H54 (cell line): ENCODE data around the gene PLD6.

Experiments used
- DNase-seq: peaks from one replicate; pipeline ENCODE4 v3.0.0; 2011; ENCODE audit warnings: low spot score, mixed read lengths; ENCODE audit not compliant: insufficient read length
- FAIRE-seq: peaks from 3 replicates; lab custom pipeline; 2011; peaks lifted over from hg19 to GRCh38; lab: Jason Lieb, UNC
- POLR2A ChIP-seq: IDR thresholded peaks from 2 replicates; pipeline ENCODE4 v1.6.1; 2011; ENCODE audit warnings: low read depth, mild to moderate bottlenecking, low read length

PLD6 gene

GRCh38 chr17:17183744-17184143, 22.4 kb downstream of the PLD6 start:
- TF ChIP-seq POLR2A, result no peak
- no peak for FAIRE-seq

GRCh38 chr17:17182598-17183136, 23.5 kb downstream of the PLD6 start:
- FAIRE-seq (no peak), DNase-seq (no peak)
- TF ChIP-seq POLR2A, result no peak

More at GRCh38 chr17:17183744-17184143, 22.4 kb downstream of the PLD6 start:
- DNase-seq, result no peak

DNA sequence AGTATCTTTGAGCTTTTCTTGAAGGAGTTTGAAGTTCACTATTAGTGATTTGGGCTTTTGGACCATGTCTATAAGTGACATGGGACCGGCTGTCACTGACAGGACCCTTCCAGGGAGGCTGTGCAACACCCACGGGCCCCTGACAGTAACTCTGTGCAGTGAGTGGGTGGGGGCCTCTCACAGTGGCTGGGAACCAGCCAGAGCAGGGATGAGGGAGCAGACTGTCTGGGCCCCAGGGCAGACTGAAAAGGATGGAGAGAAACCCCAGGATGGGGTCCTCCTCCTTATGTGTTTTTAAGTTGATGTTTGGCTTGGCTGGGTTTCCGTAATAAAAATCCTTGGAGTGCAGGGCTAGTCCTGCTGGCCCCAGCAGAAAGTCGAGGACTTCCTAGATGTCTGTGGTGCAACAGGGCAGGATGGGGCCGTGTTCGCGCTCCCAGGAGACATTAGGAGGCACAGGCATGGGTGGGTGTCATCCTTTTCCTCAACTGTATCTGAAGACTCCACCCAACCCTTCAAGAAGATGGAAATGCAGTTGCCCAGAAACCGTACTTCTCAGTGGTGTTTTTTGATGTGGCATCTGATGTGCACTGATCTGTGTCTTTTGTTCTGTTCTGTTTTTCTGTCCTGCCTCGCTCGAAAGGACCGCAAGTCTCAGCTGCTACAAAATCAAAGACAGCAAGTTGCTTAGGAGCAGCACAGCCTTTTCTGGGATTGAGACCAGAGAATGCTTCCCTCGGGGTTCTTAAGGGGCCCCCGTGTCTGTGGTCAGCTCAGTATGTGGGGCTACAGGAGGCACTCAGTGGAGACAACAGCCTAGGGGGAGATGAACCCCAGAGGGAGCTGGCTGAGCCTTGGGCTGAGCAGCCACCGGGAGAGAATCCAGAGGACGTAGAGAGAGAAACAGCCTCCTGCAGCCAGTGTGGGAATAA, 24.2 kb downstream of the PLD6 start:
- DNase-seq (no peak), FAIRE-seq (no peak)
- TF ChIP-seq POLR2A, result no peak

GRCh38 chr17:17180741-17181525, 25.2 kb downstream of the PLD6 start:
- no peak for FAIRE-seq
- TF ChIP-seq POLR2A, result no peak
- no peak for DNase-seq

DNA sequence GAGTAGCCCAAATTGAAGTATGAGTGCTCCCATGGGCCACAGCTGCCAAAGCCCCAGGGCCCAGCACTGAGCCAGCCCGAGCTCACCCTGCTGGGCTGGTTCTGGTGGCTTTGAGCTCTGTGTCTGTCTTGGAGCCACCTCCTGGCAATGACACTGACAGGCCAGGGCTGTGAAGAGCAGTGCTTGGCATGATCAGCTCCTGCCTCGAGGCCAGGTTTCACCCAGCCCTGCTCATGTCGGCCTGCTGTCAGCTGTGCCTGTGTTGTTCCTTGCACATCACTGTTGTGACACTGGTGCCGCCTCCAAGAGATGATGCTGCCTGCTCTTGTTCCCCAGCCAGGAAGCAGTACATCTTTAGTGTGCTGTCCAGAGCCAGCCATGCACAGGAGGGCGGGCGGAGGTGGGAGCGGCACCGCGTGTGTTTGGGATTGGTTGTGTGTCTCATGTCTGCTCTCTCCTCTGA, 26.0 kb downstream of the PLD6 start:
- TF ChIP-seq POLR2A, result no peak
- no peak for FAIRE-seq
- no peak for DNase-seq

GRCh38 chr17:17179371-17179827, 26.7 kb downstream of the PLD6 start:
- DNase-seq, result no peak
- TF ChIP-seq POLR2A, result no peak
- FAIRE-seq, result no peak

DNA sequence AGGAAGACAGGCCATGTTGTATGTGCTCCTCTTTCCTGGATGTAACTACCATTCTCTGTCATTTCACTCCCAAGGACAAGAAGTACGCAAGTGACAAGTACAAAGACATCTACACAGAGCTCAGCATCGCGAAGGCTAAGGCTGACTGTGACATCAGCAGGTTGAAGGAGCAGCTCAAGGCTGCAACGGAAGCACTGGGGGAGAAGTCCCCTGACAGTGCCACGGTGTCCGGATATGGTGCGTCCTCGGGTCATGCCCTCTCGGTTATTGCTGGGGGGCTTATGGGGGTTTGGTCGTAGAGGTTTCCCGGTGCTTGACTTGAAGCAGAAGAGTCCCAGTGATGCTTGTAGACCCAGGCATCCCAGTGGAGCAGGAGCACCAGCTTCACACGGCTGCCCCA, 29.0 kb downstream of the PLD6 start:
- TF ChIP-seq POLR2A, result no peak
- DNase-seq, result no peak
- FAIRE-seq, result no peak

GRCh38 chr17:17176341-17176740, 29.8 kb downstream of the PLD6 start:
- TF ChIP-seq POLR2A, result no peak
- FAIRE-seq (no peak), DNase-seq (no peak)

- no peak for FAIRE-seq
- no peak for TF ChIP-seq POLR2A
- DNase-seq, result no peak
Observed at GRCh38 chr17:17175917-17176316, 30.2 kb downstream of the PLD6 start.

DNA sequence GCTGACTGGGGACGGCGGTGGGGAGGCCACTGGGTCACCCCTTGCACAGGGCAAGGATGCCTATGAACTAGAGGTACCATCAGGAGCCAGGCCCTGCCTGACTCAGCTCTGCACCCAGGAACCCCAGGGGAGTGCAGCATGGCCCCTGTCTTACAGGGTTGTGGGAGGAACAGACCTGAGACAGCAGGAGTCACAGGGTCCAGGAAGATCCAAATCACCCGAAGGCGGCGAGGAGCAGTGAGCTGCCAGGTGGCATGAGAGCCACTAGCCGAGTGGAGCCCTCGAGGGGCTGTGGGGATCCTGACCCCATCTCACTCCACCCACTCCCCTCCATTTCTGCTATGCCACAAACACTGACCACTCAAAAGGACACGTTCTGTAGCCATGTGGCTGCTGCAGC, 30.8 kb downstream of the PLD6 start:
- DNase-seq, result no peak
- no peak for TF ChIP-seq POLR2A
- FAIRE-seq, result no peak

- FAIRE-seq (no peak), DNase-seq (no peak)
- no peak for TF ChIP-seq POLR2A
Observed at GRCh38 chr17:17173921-17174320, 32.2 kb downstream of the PLD6 start.

DNA sequence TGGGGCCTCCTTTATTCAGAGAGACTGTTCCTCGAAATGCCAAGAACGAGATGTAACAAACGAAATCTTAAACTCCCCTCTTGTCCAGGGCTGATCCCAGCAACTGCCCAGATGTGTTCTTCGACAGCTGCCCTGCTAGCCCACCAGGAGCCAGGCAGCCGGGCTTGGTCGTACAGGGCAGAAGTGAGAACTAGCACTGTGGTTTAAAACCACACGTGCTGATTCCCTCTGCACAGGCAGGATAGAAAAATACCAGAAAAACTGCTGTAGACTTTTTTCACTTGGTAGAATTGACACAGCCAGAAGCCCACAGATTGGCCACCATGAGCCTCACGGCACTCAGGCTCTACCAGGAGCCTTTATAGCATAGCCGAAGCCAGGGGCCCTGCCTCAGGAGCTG, 33.1 kb downstream of the PLD6 start:
- no peak for TF ChIP-seq POLR2A
- FAIRE-seq (no peak), DNase-seq (no peak)

DNA sequence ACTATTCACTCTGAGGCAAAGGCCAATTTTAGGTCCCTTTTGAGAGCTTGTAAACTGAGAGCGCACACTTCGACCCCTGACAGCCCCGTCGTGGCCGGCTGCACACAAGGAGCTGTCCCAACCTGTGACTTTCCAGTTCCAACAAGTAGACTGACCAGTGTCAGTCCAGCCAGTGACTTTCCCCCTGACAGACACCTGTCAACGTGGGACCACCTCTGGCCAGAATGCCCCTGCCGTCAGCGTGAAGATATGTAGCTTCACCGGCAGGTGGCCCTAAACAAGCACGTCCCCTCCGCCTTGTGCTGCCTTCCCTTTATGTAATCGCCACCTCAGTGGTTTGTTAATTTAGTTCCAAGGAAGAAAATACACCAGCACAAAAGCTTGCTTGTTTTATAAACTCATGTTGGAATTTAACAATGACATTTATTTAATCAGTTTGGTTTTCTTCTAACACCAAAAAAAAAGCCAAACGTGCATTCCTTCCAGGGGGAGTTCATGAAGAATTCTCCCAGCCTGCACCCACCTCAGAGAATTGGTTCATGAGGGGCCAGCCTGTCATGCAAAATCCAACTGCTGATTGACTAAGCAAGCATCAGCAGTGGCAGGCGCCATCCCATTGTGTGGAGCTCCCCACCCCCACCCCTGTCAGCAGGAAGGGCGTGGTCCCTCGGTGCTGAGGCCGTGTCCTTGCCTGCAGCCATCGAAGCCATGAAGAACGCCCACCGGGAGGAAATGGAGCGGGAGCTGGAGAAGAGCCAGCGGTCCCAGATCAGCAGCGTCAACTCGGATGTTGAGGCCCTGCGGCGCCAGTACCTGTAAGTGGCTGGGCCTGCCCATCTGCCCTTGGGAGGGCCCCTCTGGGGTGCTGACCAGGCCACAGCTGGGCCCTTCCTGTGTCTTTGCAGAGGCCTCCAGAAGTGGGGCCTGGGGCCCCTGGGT, 33.9 kb downstream of the PLD6 start:
- FAIRE-seq (no peak), DNase-seq (no peak)
- TF ChIP-seq POLR2A, result no peak
